Muscle layer of colon (tissue), 2 donors: ENCODE data around the gene CERS4.
"Not testable (repeated sequence)": the region's sequence is repeated elsewhere in the genome, so short reads cannot be mapped to it uniquely, and the experiment has no call there.

Experiments used
- H3K27ac ChIP-seq: one replicate; pipeline ENCODE4 v1.7.0; 2013; ENCODE audit warnings: low read depth, mild to moderate bottlenecking, low read length, moderate library complexity
- H3K27me3 ChIP-seq, 2 donors: one replicate each; pipeline ENCODE4 v1.7.0; 2013; ENCODE audit warnings: low read length in 2 of 2, mild to moderate bottlenecking in 2 of 2; ENCODE audit not compliant: insufficient read depth in 2 of 2, control insufficient read depth in 1 of 2
- H3K36me3 ChIP-seq: one replicate; pipeline ENCODE4 v1.7.0; 2013; ENCODE audit warnings: mild to moderate bottlenecking, low read length; ENCODE audit not compliant: insufficient read depth
- H3K4me1 ChIP-seq: one replicate; pipeline ENCODE4 v1.7.0; 2013; ENCODE audit warnings: mild to moderate bottlenecking, low read length; ENCODE audit not compliant: insufficient read depth
- H3K4me3 ChIP-seq, 2 donors: one replicate each; pipeline ENCODE4 v1.7.0; 2013; ENCODE audit warnings: low read length in 2 of 2, low read depth in 1 of 2, mild to moderate bottlenecking in 1 of 2, moderate library complexity in 1 of 2
- H3K9ac ChIP-seq: one replicate; pipeline ENCODE4 v1.7.0; 2013; ENCODE audit warnings: low read length
- H3K9me3 ChIP-seq: one replicate; pipeline ENCODE4 v1.7.0; 2013; ENCODE audit warnings: mild to moderate bottlenecking, low read length
- donor health status: abdominal sarcoma.
- donor health status: Adenocarcinoma of cecum.

Gene CERS4

DNA sequence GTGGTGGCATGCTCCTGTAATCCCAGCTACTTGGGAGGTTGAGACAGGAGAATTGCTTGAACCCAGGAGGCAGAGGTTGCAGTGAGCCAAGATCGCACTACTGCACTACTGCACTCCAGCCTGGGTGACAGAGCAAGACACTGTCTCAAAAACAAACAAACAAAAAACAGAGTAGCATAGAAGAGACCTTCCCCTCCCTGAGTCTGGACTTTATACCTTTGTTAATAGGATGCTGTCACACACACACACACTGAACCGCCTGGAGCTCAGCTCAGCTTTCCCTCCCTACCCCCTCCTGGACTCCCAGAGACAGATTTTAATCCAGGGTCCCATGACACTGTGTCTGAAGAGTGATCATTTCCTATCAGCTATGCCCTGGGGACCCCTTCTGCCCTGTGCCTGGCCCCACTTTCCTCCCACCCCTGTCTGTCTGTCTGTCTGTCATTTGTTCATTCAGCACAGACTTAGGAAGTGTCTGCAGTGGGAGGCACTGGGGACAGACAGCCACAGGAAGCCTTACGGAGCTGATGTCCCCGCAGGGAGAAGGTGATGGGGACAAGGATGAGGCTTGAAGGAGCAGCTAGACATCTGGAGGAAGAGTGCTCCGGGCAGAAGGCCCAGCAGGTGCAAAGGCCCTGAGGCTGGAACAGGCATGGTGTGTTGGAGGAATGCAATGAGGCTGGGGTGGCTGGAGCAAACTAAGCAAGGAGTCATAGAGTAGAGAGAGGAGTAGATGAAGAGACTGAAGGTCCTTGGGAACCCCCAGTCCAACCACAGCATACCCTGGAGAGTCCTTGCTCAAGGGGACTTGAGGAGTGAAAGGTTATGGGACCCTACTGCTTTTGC, 4.9 kb downstream of the CERS4 start:
- H3K4me1 ChIP-seq: peaks cover 14% of the 10 kb centered on the region
- no peak overlapping the region for H3K4me3 ChIP-seq
- H3K9ac ChIP-seq: no peak overlapping the region
- no peaks in the 10 kb centered on the region for H3K9me3 ChIP-seq
- H3K36me3 ChIP-seq: no peaks in the 10 kb centered on the region
- no peak overlapping the region for H3K27ac ChIP-seq
- H3K27me3 ChIP-seq: no peaks in the 10 kb centered on the region

DNA sequence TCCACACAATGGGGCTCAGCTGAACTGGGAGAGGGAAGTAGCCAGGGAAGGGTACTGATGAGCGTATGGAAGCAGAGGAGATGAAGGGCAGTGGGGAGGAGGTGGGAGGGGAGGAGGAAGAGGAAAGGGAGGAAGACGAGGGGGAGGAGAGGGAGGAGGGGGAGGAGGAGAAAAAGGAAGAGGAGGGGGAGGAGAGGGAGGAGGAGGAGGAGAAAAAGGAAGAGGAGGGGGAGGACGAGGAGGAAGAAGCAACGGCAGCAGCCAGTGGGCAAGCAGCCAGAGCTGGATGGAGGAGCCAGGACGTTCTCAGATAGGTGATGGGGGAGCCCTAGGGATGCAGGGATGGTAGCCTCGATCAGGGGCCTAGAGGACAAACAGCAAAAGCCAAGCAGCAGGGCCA, 5.6 kb downstream of the CERS4 start:
- no peak overlapping the region for H3K27ac ChIP-seq
- no peaks in the 10 kb centered on the region for H3K9me3 ChIP-seq
- H3K27me3 ChIP-seq: no peaks in the 10 kb centered on the region
- no peaks in the 10 kb centered on the region for H3K36me3 ChIP-seq
- H3K9ac ChIP-seq: no peak overlapping the region
- H3K4me3 ChIP-seq: no peak overlapping the region
- peaks cover 14% of the 10 kb centered on the region for H3K4me1 ChIP-seq

DNA sequence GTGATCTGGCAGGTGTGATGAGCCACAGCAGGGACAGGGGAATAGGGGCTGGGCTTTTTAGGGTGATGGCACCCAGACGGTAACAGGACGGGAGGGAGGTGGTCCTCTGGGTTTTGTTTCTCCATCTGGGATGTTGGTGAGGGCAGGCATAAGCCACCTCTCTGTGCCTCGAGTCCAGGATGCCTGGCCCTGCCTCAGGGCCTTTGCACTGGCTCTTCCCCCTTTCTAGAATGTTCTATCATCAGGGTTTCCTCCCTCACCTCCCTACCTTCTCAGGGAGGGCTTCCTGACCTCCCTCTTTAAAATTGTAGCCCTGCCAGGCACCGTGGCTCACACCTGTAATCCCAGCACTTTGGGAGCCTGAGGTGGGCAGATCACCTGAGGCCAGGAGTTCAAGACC, 6.6 kb downstream of the CERS4 start:
- Histone ChIP-seq H3K27me3 (no peaks in the 10 kb centered on the region), H3K9ac (no peak overlapping the region), H3K4me1 (peaks cover 4% of the 10 kb centered on the region), H3K36me3 (no peaks in the 10 kb centered on the region), H3K4me3 (no peak overlapping the region), H3K27ac (no peak overlapping the region), H3K9me3 (no peaks in the 10 kb centered on the region)

DNA sequence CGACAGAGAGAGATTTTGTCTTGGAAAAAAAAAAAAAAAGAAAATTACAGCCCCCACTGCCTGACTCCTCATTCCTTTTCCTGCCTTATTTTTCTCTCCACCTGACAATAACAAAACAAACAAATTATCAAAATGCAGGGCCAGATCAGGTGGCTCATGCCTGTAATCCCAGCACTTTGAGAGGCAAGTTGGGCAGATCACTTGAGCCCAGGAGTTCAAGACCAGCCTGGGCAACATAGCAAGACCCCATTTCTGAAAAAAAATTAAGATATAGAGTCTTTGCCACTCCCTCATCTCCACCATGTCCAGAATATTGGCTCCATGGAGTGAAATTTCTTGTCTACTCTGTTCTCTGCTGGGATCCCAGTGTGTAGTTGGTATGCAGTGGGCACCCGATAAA, 7.2 kb downstream of the CERS4 start:
- no peak overlapping the region for H3K27ac ChIP-seq
- no peaks in the 10 kb centered on the region for H3K9me3 ChIP-seq
- H3K36me3 ChIP-seq: no peaks in the 10 kb centered on the region

DNA sequence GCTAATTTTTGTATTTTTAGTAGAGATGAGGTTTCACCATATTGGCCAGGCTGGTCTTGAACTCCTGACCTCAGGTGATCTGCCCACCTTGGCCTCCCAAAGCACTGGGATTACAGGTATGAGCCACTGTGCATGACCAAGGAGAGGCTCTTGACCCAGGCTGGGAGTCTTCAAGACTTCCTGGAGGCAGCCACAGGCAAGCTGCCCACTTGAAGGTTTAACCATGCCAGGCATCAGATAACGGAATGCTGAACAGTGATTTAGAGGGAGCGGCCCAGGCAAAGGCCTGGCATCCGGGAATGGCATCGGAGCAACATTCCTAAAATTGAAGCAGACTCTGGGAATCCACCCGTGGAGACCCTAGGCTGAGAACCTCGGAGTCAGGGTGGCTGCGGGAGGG, 9.0 kb downstream of the CERS4 start:
- H3K27me3 ChIP-seq, H3K4me1 ChIP-seq, H3K9ac ChIP-seq, H3K27ac ChIP-seq, H3K4me3 ChIP-seq, H3K9me3 ChIP-seq, H3K36me3 ChIP-seq: not testable (repeated sequence)

More for the DNA sequence above, 7.2 kb downstream of the CERS4 start:
- Histone ChIP-seq H3K27me3 (no peaks in the 10 kb centered on the region), H3K4me3 (no peak overlapping the region), H3K9ac (no peak overlapping the region), H3K4me1 (no peaks in the 10 kb centered on the region)

DNA sequence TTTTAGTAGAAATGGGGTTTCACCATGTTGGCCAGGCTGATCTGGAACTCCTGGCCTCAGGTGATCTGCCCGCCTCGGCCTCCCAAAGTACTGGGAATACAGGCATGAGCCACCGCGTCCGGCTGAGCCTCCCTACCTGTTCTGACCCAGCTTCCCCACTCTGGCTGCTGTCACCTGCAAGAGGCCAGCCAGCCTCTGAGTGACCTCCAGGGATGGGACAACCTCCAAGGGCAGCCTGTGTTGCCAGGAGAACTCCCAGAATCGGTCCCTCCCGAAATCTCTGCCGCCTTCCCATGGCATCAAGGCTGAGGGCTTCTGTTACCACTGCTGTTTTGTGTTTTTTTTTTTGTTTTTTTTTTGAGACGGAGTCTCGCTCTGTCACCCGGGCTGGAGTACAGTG, 11.3 kb downstream of the CERS4 start:
- Histone ChIP-seq H3K9me3 (no peaks in the 10 kb centered on the region), H3K9ac (no peak overlapping the region), H3K4me3 (no peak overlapping the region), H3K36me3 (no peaks in the 10 kb centered on the region), H3K27ac (no peak overlapping the region), H3K27me3 (no peaks in the 10 kb centered on the region), H3K4me1 (no peaks in the 10 kb centered on the region)

DNA sequence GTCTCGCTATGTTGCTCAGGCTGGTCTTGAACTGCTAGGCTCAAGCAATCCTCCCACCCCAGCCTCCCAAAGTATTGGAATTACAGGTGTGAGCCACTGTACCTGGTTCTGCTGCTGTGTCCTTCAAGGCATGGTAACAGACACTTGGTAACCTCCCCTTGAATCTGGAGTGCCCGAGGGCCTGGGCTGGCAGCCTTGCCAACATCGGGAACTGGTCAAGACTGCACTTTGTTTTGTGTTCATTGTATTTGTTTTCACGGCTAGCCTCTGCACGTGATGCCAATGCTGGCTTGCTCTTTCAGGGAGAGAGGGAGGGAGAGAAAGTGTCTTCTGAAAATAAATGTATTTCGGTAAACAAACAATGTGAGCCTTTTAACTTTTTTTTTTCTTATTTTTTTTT, 12.0 kb downstream of the CERS4 start:
- H3K9ac ChIP-seq: no peak overlapping the region

DNA sequence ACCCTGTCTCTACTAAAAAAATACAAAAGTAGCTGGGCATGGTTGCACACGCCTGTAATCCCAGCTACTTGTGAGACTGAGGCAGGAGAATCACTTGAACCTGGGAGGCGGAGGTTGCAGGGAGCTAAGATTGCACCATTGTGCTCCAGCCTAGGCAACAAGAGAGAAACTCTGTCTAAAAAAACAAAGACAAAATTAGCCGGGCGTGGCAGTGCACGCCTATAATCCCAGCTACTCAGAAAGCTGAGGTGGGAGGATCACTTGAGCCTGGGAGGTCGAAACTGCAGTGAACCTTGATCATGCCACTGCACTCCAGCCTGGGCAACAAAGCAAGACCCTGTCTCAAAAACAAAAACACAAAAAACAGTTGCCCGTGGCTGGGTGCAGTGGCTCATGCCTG, 14.3 kb downstream of the CERS4 start:
- not testable (repeated sequence) for H3K9me3 ChIP-seq, H3K27ac ChIP-seq, H3K27me3 ChIP-seq, H3K4me3 ChIP-seq, H3K36me3 ChIP-seq, H3K9ac ChIP-seq, H3K4me1 ChIP-seq

More for the DNA sequence above, 12.0 kb downstream of the CERS4 start:
- H3K36me3 ChIP-seq: no peaks in the 10 kb centered on the region
- H3K4me3 ChIP-seq: no peak overlapping the region
- no peak overlapping the region for H3K27ac ChIP-seq
- no peaks in the 10 kb centered on the region for H3K9me3 ChIP-seq
- no peaks in the 10 kb centered on the region for H3K27me3 ChIP-seq
- H3K4me1 ChIP-seq: no peaks in the 10 kb centered on the region

DNA sequence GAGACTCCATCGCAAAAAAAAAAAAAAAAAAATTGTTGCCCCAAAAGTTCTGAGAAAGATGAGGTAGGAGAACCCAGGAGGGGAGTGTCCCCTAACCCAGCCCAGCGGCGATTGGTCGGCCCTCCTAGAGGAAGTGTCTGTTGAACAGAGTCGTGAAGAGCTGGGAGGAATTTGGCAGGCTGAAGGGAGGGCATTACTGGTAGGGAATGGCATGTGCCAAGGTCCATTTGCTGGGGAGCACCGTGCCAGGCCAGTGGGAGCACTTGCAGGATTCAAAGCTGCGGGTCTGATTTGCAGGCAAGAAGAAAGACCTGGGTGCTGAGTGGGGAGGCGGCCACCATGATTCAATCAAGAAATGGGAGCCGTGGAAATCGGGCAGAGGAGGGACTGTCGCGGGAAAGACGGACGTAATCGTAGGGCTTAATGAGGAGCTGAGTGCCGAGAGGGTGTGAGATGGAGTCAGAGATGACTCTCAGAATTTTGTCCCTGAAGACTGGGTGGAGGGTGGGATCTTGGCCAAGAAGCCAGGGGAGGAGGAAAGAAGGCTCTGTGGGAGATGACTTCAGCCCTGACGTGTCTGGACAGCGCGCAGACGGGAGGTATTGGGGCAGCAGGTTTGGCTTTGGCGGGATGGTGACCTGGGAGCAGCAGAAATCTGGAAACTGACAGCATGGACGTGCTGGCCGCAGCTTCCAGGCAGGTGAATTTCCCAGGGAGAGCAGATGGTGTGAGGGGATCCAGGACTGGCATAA, 15.4 kb downstream of the CERS4 start:
- Histone ChIP-seq H3K9me3 (no peaks in the 10 kb centered on the region), H3K27ac (no peak overlapping the region), H3K36me3 (no peaks in the 10 kb centered on the region), H3K9ac (no peak overlapping the region), H3K4me1 (no peaks in the 10 kb centered on the region), H3K4me3 (no peak overlapping the region), H3K27me3 (no peaks in the 10 kb centered on the region)

DNA sequence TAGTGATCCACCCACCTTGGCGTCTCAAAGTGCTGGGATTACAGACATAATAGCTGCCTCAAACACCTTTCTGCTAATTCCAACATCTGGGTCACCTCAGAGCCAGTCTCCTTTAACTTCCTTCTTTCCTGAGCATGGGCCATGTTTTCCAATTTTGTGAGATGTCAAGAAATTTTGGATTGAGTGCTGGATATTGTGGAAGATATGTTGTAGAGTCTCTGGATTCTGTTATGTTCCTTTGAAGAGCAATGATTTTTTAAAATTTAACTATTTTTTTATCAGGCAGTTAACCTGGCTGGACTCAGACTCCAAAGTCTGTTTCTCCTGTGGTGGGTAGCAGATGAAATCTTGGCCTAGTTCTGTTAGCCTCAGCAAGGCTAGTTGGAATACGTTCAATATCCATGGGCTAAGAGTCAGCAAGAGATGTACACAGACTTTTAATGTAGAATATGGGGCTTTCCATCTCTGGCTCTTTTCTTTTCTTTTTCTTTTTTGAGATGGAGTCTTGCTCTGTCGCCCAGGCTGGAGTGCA, 22.0 kb downstream of the CERS4 start:
- no peaks in the 10 kb centered on the region for H3K9me3 ChIP-seq
- no peak overlapping the region for H3K4me3 ChIP-seq
- no peaks in the 10 kb centered on the region for H3K27me3 ChIP-seq
- H3K36me3 ChIP-seq: no peaks in the 10 kb centered on the region
- H3K27ac ChIP-seq: no peak overlapping the region
- H3K4me1 ChIP-seq: no peaks in the 10 kb centered on the region
- no peak overlapping the region for H3K9ac ChIP-seq

DNA sequence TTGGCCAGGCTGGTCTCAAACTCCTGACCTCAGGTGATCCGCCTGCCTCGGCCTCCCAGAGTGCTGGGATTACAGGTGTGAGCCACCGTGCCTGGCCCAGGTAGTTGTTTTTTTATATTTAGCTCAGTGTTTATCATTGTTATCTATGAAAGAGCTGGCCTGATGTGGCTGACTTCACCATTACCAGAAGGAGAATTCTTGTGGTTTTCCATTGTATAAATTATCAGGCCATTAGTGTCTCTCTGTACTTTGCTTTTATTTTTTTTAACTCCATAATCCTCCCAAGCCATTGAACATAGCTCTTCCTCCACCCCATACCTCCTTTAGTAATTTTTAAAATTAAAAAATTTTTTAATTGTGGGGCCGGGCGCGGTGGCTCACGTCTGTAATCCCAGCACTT, 24.2 kb downstream of the CERS4 start:
- Histone ChIP-seq H3K9me3 (no peaks in the 10 kb centered on the region), H3K27me3 (no peaks in the 10 kb centered on the region), H3K4me3 (no peak overlapping the region), H3K9ac (no peak overlapping the region), H3K27ac (no peak overlapping the region), H3K36me3 (no peaks in the 10 kb centered on the region), H3K4me1 (no peaks in the 10 kb centered on the region)
